Ovary (tissue), 10 donors: Measurements from ENCODE around the gene DHH. TPM values are rescaled to one million over a fixed set of nuclear protein-coding genes. Genes with fewer than 3 reads are reported as not detected.

Source experiments
- DNase-seq, 5 donors: peaks; one replicate each; pipeline ENCODE4 v3.0.0-alpha.2; 2019 to 2020
- H3K27ac ChIP-seq, 2 donors: fragments of 200-600 bp; one replicate each; pipeline versions ENCODE4 v1.5.1 to v1.8.0; 2019 to 2022
- H3K27me3 ChIP-seq: fragments of 200-600 bp; one replicate; pipeline ENCODE4 v1.8.0; 2022
- H3K36me3 ChIP-seq: fragments of 200-600 bp; sonication (generic); one replicate; pipeline ENCODE4 v1.5.1; 2019
- H3K4me1 ChIP-seq: one replicate; pipeline ENCODE4 v1.8.1; 2013; ENCODE audit warnings: mild to moderate bottlenecking, moderate library complexity; ENCODE audit not compliant: insufficient read depth
- H3K4me3 ChIP-seq: fragments of 200-600 bp; sonication (generic); one replicate; pipeline ENCODE4 v1.5.1; 2017
- H3K9me3 ChIP-seq, 2 donors: fragments of 200-600 bp in 1 of 2; sonication (generic) in 1 of 2; one replicate each; pipeline versions ENCODE4 v1.5.1 to v1.8.1; 2013 to 2019; ENCODE audit warnings: mild to moderate bottlenecking in 1 of 2, moderate library complexity in 1 of 2
- EP300 ChIP-seq: sonication (generic); formaldehyde crosslinking; IDR thresholded peaks from one replicate; pipeline ENCODE4 v1.6.1; 2017; ENCODE audit warnings: antibody characterized with exemption
- POLR2A ChIP-seq: fragments of 450-650 bp; IDR thresholded peaks from one replicate; pipeline ENCODE4 v1.6.1; 2017; ENCODE audit warnings: antibody characterized with exemption, mild to moderate bottlenecking, moderate library complexity
- WGBS, 3 donors: extraction: QIAGEN DNeasy Blood & Tissue Kit in 1 of 3; methylation state at CpG; one replicate each; pipeline versions ENCODE4 v1.1.5 to v1.1.7; 2013 to 2017; 5-methylcytosine and 5-hydroxymethylcytosine counted together
- intact Hi-C, 4 donors: fragments of 100-400 bp; cut with DNase I; formaldehyde crosslinking; loops; one replicate each; pipeline versions ENCODE4 v1.11.0 to v1.15.1; 2022 to 2023
- long read RNA-seq, 3 donors: library from polyadenylated mRNA in 2 of 3; unstranded in 2 of 3; transcript quantifications; one replicate each; pipeline ENCODE4 v2.0.0 and lab custom pipeline, GENCODE V29; 2021 to 2026
- polyA plus RNA-seq, 2 donors: library from polyadenylated mRNA; stranded (reverse); fragments of 200-250 nt in 1 of 2; fragments of 350-450 nt in 1 of 2; fragmentation: Illumina TruSeq in 1 of 2; extraction: RNeasy Lipid Tissue Mini Kit (QIAGEN cat#74804) in 1 of 2; gene quantifications; one replicate each; pipeline ENCODE4 v1.2.3, GENCODE V29; 2013 to 2014
- total RNA-seq, 7 donors: library from RNA; depleted of rRNA in 2 of 7; stranded (reverse); fragments of >200 nt in 2 of 7; fragmentation: NEBNext Ultra II Directional in 3 of 7; extraction: Animal tissue kit (Norgen Biotek cat#: 25700) in 3 of 7; gene quantifications; one replicate each; pipeline versions ENCODE4 v1.1.0 to v1.2.4, GENCODE V29; 2016 to 2023
- TF ChIP-seq, protein P1 (sequence below), 3 donors: fragments of 450-650 bp in 2 of 3; fragments of 200-600 bp in 1 of 3; IDR thresholded peaks; one replicate each; pipeline versions ENCODE4 v1.5.1 to v1.8.0; 2016 to 2022; ENCODE audit warnings: antibody characterized with exemption in 3 of 3, mild to moderate bottlenecking in 1 of 3
- donor health status: DM: no; HTN: no; CAD: no; lungs with moderate emphysema.
- donor health status: DM: no; HTN: no; CAD: no.
- donor health status: Bipolar disorder and iron deficiency.
- donor health status: DM: yes; HTN: yes; CAD: no.
- donor health status: DM: no; HTN: no; CAD: no.
- donor health status: DM: yes; HTN: yes; CAD: no.

DHH gene
- total RNA-seq (1 to 10 TPM in 1 of 7 donors, under 1 TPM in 6; 0.20 to 1.1 (median 0.45) TPM), polyA plus RNA-seq (1 to 10 TPM; 1.0 to 1.4 TPM)
- long read RNA-seq, donor 1 = 0 reads
- long read RNA-seq, donor 2, full-length matches to known transcripts = 4 of 4 reads
- long read RNA-seq, donor 2, partial matches to known transcripts = 0 of 4 reads
- long read RNA-seq, donor 2, other reads (novel, unspliced or antisense) = 0 of 4 reads
- long read RNA-seq, donor 3 = 0 reads

- H3K4me3 ChIP-seq = no peak within 1 kb of the TSS
- H3K4me1 ChIP-seq = peaks cover 10% of the 10 kb centered on the region
- no peaks in the 10 kb centered on the region for H3K36me3 ChIP-seq
- TF ChIP-seq, protein P1, sequence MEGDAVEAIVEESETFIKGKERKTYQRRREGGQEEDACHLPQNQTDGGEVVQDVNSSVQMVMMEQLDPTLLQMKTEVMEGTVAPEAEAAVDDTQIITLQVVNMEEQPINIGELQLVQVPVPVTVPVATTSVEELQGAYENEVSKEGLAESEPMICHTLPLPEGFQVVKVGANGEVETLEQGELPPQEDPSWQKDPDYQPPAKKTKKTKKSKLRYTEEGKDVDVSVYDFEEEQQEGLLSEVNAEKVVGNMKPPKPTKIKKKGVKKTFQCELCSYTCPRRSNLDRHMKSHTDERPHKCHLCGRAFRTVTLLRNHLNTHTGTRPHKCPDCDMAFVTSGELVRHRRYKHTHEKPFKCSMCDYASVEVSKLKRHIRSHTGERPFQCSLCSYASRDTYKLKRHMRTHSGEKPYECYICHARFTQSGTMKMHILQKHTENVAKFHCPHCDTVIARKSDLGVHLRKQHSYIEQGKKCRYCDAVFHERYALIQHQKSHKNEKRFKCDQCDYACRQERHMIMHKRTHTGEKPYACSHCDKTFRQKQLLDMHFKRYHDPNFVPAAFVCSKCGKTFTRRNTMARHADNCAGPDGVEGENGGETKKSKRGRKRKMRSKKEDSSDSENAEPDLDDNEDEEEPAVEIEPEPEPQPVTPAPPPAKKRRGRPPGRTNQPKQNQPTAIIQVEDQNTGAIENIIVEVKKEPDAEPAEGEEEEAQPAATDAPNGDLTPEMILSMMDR (IDR thresholded peaks at IDR 0.05) = no peak
- TF ChIP-seq POLR2A (no peak), EP300 (no peak)
- H3K27me3 ChIP-seq = peaks cover 3% of the 10 kb centered on the region
- intact Hi-C loops = loop anchor here in 2 of 4 donors (5.0 to 10.0 kb wide), 2 partner anchors 138 to 140 kb away; no protein-coding TSS in a partner anchor
- peak in 3 of 5 donors; percentile 43 to 57 (median 52) for DNase-seq
- no peak within 1 kb of the TSS for H3K27ac ChIP-seq
- H3K9me3 ChIP-seq = no peaks in the 10 kb centered on the region
- 2 to 3% (median 3%) methylated on average over 35 to 49 of the region's 49 CpGs for WGBS, 3 donors
These were observed at the start of gene DHH for GRCh38 chr12:49094160-49094974. TSS of gene DHH (minus strand) at chr12:49094801. CDS start at chr12:49094512, 289 bp downstream.

- no peak for DNase-seq
- no peak for TF ChIP-seq POLR2A
- TF ChIP-seq, protein P1 (IDR thresholded peaks at IDR 0.05) = no peak
- TF ChIP-seq EP300 = no peak
- no peaks in the 10 kb centered on the region for H3K4me1 ChIP-seq
- no peak overlapping the region for H3K4me3 ChIP-seq
- H3K27ac ChIP-seq = no peak overlapping the region
- 33 to 47% (median 43%) methylated on average over 2 of the region's 2 CpGs for WGBS, 3 donors
- no peaks in the 10 kb centered on the region for H3K9me3 ChIP-seq
- intact Hi-C loops = no loop called here
- H3K36me3 ChIP-seq = no peaks in the 10 kb centered on the region
- H3K27me3 ChIP-seq = no peaks in the 10 kb centered on the region
These were observed 49.8 kb upstream of the DHH start for GRCh38 chr12:49144384-49144783.

DNA sequence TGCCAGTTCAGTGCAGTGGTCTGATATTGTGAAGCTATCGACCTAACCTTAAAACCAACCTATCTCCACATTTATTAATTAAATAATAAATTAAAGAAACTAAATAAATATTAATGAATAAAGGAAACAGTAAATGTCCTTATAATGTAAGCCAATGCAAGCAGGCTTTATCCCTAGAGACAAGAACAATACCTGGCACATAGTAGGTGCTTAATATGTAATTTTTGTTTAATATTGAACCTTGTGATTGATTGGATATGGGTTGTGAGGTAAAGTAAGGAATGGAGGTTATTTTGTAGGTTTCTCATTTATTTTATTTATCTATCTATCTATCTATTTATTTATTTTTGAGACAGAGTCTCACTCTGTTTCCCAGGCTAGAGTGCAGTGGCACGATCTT lies 44.4 kb upstream of the DHH start:
- WGBS, 3 donors = 87 to 97% (median 93%) methylated on average over 2 of the region's 2 CpGs
- Histone ChIP-seq H3K27ac (no peak overlapping the region), H3K27me3 (no peaks in the 10 kb centered on the region), H3K36me3 (no peaks in the 10 kb centered on the region), H3K4me3 (no peak overlapping the region), H3K4me1 (no peaks in the 10 kb centered on the region), H3K9me3 (no peaks in the 10 kb centered on the region)
- intact Hi-C loops = loop anchor here in 1 of 4 donors (10.0 kb wide), 1 partner anchor 46 kb away; the partner anchor contains the start of gene TUBA1A
- TF ChIP-seq, protein P1 (IDR thresholded peaks at IDR 0.05) = no peak
- TF ChIP-seq POLR2A (no peak), EP300 (no peak)
- no peak for DNase-seq

- peaks cover 2% of the 10 kb centered on the region for H3K4me1 ChIP-seq
- H3K4me3 ChIP-seq = no peak overlapping the region
- DNase-seq = no peak
- no peaks in the 10 kb centered on the region for H3K9me3 ChIP-seq
- H3K27me3 ChIP-seq = no peaks in the 10 kb centered on the region
- no peak overlapping the region for H3K27ac ChIP-seq
- WGBS, 3 donors = 74 to 81% (median 79%) methylated on average over 2 of the region's 2 CpGs
- no peak for TF ChIP-seq POLR2A
- TF ChIP-seq EP300 = no peak
- TF ChIP-seq, protein P1 (IDR thresholded peaks at IDR 0.05) = no peak
- H3K36me3 ChIP-seq = no peaks in the 10 kb centered on the region
- intact Hi-C loops = loop anchor here in 1 of 4 donors (10.0 kb wide), 1 partner anchor 46 kb away; the partner anchor contains the start of gene TUBA1A
These were observed 44.0 kb upstream of the DHH start for GRCh38 chr12:49138587-49138986.
